HG03060 (cell line): ENCODE results near the gene HADHB.
"Not testable (repeated sequence)": the region's sequence is repeated elsewhere in the genome, so short reads cannot be mapped to it uniquely, and the experiment has no call there.

Experiments used
- ATAC-seq: cut with Tn5 transposase; IDR thresholded peaks from one replicate; pipeline ENCODE4 v1.9.1; 2021; ENCODE audit warnings: low read depth, moderate number of reproducible peaks; ENCODE audit not compliant: unreplicated experiment

The HADHB gene

GRCh38 chr2:26325851-26326250 is 81.1 kb downstream of the HADHB start:
- no peak for ATAC-seq

GRCh38 chr2:26326514-26326913 is 81.8 kb downstream of the HADHB start:
- ATAC-seq = no peak

GRCh38 chr2:26327291-26328272 is 82.8 kb downstream of the HADHB start:
- ATAC-seq = no peak

- ATAC-seq = not testable (repeated sequence)
Measured at GRCh38 chr2:26329083-26329482, 84.3 kb downstream of the HADHB start.

GRCh38 chr2:26330114-26330549 is 85.4 kb downstream of the HADHB start:
- no peak for ATAC-seq

- ATAC-seq = no peak
Measured at GRCh38 chr2:26330604-26331003, 85.9 kb downstream of the HADHB start.

- ATAC-seq = not testable (repeated sequence)
Measured at GRCh38 chr2:26331321-26331720, 86.6 kb downstream of the HADHB start.

GRCh38 chr2:26333293-26333692 is 88.6 kb downstream of the HADHB start:
- no peak for ATAC-seq

GRCh38 chr2:26335231-26335630 is 90.5 kb downstream of the HADHB start:
- no peak for ATAC-seq

GRCh38 chr2:26336719-26337118 is 92.0 kb downstream of the HADHB start:
- no peak for ATAC-seq

- no peak for ATAC-seq
Measured at GRCh38 chr2:26337298-26337697, 92.6 kb downstream of the HADHB start.
